Activated effector memory CD4-positive, alpha-beta T cell treated with anti-CD3 and anti-CD28 coated beads, Interleukin-2, amount 50 U/mL, for 16 hours (primary cell): ENCODE results near the gene RNF182.
A peak's percentile ranks its signal among the peaks of the same experiment; 100 is the strongest.
"Not testable (repeated sequence)": the region's sequence is repeated elsewhere in the genome, so short reads cannot be mapped to it uniquely, and the experiment has no call there.

Experiments used
- DNase-seq: peaks from one replicate; pipeline ENCODE4 v3.0.0-alpha.2; 2020

Gene RNF182, protein sequence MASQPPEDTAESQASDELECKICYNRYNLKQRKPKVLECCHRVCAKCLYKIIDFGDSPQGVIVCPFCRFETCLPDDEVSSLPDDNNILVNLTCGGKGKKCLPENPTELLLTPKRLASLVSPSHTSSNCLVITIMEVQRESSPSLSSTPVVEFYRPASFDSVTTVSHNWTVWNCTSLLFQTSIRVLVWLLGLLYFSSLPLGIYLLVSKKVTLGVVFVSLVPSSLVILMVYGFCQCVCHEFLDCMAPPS

GRCh38 chr6:13924949-13925881, at the start of gene RNF182:
RNF182 (plus strand) TSS chr6:13924952; CDS start chr6:13977120, 52,168 bp downstream.
- peak; percentile 79 for DNase-seq

- no peak for DNase-seq
Measured at GRCh38 chr6:13877051-13877450, 47.7 kb upstream of the RNF182 start.

- not testable (repeated sequence) for DNase-seq
Measured at GRCh38 chr6:13880061-13880663, 44.6 kb upstream of the RNF182 start.

DNA sequence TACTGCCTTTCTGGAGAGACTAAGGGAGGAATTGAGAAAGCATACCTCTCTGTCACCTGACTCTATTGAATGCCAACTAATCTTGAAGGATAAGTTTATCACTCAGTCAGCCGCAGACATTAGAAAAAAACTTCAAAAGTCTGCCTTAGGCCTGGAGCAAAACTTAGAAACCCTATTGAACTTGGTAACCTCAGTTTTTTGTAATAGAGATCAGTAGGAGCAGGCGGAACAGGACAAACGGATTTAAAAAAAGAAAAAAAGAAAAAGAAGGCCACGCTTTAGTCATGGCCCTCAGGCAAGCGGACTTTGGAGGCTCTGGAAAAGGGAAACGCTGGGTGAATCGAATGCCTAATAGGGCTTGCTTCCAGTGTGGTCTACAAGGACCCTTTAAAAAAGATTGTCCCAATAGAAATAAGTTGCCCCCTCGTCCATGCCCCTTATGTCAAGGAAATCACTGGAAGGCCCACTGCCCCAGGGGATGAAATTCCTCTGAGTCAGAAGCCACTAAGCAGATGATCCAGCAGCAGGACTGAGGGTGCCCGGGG, 43.1 kb upstream of the RNF182 start:
- no peak for DNase-seq

DNA sequence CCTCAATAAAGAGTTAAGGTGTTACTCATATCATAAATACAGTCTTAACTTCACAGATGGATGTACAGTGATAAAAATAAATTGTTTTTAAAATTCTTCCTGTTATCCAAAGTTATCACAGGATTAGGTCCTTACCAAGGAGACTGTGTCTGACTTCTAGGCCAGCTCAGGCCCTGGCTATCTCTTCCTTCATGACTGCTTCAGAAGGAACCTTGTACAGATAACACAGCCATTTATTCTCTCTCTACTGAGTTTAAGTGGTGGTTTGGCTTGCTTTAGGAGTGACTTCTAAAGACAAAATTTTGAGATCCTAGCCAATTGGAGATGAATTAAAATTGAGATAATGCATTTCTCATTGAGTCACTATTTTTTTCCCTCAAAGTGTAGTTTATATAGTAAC, 40.8 kb upstream of the RNF182 start:
- DNase-seq = no peak

DNA sequence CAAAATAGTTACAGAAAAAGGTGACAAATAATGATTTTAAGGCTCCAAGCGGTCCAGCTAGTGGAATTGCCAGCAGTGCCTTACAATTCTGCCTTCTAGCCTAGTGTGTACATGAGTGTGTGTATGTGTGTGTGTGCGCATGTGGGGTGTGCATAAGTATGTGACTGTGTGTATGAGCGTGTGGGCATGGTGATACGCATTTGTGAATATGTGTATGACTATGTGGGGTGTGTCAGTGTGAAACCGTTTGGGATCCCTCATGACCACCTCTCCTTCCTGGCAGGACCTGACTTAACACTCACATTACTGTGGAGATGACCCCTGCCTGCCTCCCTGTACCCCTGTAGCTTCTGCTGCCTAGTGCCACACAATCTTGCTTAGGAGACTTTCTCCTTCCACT, 40.4 kb upstream of the RNF182 start:
- DNase-seq = no peak

GRCh38 chr6:13885601-13886000, 39.2 kb upstream of the RNF182 start:
- no peak for DNase-seq

- no peak for DNase-seq
Measured at GRCh38 chr6:13886949-13887348, 37.8 kb upstream of the RNF182 start.

GRCh38 chr6:13892017-13892645, 32.6 kb upstream of the RNF182 start:
- no peak for DNase-seq

GRCh38 chr6:13902922-13903321, 21.8 kb upstream of the RNF182 start:
- no peak for DNase-seq

DNA sequence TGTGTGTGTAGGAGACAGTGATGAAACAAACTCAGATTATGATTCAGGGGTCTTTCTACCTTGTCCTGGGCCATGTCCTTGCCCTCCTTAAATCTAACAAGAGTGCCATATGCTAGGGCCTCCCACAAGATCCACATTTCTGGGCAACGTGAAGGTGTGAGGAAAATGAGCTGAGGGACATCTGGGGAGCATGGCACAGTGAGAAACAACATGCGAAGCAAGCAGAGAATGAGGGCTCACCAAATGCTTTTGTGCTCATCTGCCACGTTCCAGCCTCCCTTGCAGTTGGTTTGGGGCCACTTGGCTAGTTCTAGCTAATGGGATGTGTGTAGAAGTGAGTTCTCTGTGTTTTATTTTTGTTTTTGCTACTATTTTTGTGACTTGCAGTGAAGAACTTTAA, 21.4 kb upstream of the RNF182 start:
- no peak for DNase-seq

DNA sequence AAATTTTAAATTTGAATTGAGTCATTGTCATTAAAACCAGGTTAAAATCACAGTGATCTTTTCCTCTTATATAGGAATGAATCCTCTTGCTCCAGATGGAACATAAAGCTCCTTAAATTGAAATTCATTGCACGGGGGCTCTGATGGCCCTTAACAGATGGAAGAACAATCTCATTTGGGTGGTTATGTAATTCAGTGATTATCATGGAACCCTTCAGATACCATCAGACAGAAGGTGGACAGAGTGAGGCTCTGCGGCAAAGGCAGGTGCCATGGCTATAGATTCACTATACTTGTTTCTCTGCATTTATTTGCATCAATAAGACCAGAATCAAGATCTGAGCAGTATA, 17.8 kb upstream of the RNF182 start:
- no peak for DNase-seq

DNA sequence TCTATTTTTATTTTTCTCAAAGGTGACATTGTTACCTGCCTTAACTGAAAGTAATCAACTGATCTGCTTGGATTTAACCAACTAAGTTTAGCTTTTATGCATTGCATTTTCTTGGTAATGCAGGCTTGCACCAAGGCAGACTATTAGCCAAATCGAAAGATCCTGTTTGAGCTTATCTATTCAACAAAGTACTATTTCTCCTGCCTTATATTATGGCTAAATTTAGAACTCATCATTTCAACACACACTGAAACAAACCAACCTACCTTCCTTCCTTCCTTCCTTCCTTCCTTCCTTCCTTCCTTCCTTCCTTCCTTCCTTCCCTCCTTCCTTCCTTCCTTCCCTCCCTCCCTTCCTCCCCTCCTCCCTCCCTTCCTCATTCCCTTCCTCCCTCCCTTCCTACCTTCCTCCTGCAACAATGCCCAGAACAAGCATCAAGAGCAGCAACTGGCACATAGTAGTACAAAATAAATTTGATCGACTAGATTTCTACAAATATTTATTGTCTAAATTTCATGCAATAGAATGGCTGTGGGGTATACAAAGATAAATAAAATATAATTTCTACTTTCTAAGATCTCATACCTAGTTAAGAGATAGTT, 17.0 kb upstream of the RNF182 start:
- no peak for DNase-seq

GRCh38 chr6:13908955-13909381, 15.8 kb upstream of the RNF182 start:
- DNase-seq = peak; percentile 72

GRCh38 chr6:13910443-13910842, 14.3 kb upstream of the RNF182 start:
- DNase-seq = no peak

- DNase-seq = no peak
Measured at GRCh38 chr6:13911337-13911736, 13.4 kb upstream of the RNF182 start.

DNA sequence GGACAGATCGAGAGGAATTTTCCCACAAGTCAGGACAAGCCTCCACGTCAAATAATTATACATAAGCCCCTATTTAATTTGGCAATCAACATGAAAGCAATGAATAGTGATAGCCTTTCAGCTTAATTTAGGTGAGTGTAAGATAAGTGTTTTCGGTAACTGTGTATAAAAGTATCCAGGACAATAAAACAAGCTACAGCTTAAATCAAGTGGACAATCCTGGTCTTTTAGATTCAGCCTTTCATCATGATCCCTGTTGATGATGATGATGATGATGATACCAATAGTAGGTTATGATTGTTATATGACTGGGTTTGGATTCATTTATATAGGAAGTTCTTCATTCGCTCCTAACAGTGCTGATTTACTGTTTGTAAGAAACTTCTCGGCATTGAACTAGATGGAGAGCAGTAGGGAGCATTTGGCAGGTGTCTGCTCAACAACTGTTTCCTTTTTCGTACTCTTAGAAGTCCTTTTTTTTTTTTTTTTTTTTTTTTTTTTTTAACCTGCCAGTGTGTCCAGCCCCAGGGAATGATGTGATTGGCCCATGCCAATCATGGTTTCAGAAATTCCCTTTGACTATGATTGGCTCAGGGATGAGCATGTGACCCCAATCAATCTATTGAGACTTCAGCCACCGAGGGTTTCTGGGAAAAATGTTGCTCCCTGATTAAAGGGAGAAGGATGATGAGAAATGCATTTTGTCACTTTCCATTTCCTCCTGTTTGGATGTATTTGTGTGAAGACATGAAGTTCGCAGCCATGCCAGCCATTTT, 11.3 kb upstream of the RNF182 start:
- DNase-seq = no peak

DNA sequence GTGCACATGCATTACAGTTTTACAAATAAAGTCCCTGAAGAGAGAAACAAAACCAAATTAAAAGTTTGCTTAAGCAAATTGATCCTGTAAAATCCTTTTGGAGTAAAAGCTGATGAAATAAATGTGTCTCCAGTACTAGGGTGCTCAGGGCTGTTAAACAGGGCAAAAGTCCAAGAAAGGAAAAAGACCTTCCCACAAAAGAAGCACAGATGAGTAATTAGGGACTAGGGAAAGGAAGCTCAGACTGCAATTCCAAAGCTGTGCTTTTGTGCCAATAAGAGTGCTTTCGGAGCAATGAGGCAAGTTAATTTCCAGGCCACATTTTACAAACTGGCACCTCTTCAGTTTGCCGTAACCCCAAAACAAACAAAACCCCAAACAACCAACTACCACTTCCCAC, 10.4 kb upstream of the RNF182 start:
- no peak for DNase-seq

GRCh38 chr6:13915561-13916229, 9.1 kb upstream of the RNF182 start:
- DNase-seq = no peak

- DNase-seq = no peak
Measured at GRCh38 chr6:13916230-13916944, 8.4 kb upstream of the RNF182 start.

DNA sequence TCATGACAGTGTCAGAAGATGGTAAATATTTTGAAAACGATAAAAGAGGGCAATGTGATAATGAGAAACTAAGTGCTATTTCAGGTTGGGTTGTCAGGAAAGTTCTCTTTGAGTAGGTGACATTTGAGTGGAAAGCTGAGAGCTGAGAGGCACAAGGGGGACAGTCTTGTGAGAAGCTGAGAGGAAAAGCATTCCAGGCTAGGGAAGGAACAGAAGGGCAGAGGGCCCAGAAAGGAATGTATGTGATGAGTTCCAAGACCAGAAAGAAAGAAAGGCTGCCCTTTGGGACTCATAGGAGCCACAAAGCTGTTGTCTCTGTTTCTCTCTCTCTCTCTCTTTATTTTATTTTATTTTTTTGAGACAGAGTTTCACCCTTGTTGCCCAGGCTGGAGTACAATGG, 7.6 kb upstream of the RNF182 start:
- DNase-seq = no peak
